Adrenal gland (tissue), 5 donors: ENCODE data around the gene SLC19A3.

Source experiments
- POLR2A ChIP-seq, 2 donors: fragments of 450-650 bp; IDR thresholded peaks; one replicate each; pipeline ENCODE4 v1.6.1; 2017; ENCODE audit warnings: antibody characterized with exemption in 2 of 2, mild to moderate bottlenecking in 2 of 2, moderate library complexity in 1 of 2
- TF ChIP-seq, protein P1 (sequence below), 6 experiments: fragments of 450-650 bp in 4 of 6; fragments of 200-600 bp in 2 of 6; sonication (generic) in 1 of 6; IDR thresholded peaks; 1 replicate in 5 of 6; 2 replicates in 1 of 6; pipeline versions ENCODE4 v1.5.1 to v1.8.0; 2016 to 2021; ENCODE audit warnings: antibody characterized with exemption in 6 of 6, mild to moderate bottlenecking in 2 of 6, moderate library complexity in 1 of 6
- donor health status: DM: no; HTN: no; CAD: no.

- TF ChIP-seq, protein P1, sequence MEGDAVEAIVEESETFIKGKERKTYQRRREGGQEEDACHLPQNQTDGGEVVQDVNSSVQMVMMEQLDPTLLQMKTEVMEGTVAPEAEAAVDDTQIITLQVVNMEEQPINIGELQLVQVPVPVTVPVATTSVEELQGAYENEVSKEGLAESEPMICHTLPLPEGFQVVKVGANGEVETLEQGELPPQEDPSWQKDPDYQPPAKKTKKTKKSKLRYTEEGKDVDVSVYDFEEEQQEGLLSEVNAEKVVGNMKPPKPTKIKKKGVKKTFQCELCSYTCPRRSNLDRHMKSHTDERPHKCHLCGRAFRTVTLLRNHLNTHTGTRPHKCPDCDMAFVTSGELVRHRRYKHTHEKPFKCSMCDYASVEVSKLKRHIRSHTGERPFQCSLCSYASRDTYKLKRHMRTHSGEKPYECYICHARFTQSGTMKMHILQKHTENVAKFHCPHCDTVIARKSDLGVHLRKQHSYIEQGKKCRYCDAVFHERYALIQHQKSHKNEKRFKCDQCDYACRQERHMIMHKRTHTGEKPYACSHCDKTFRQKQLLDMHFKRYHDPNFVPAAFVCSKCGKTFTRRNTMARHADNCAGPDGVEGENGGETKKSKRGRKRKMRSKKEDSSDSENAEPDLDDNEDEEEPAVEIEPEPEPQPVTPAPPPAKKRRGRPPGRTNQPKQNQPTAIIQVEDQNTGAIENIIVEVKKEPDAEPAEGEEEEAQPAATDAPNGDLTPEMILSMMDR (IDR thresholded peaks at IDR 0.05), result no peak
- TF ChIP-seq POLR2A (IDR thresholded peaks at IDR 0.05), result no peak
Measured at GRCh38 chr2:227696990-227697679, 20.7 kb downstream of the SLC19A3 start.
